GM04504 (cell line): Measurements from ENCODE around the gene LIPN.

Experiments used
- DNase-seq: peaks from one replicate; pipeline ENCODE4 v3.0.0-alpha.2; 2012; ENCODE audit warnings: low read depth

Gene LIPN

GRCh38 chr10:88786032-88786770 lies 26.4 kb downstream of the LIPN start:
- DNase-seq, result no peak

- DNase-seq, result no peak
These were observed 27.6 kb downstream of the LIPN start for GRCh38 chr10:88787463-88787862.

- no peak for DNase-seq
These were observed 29.1 kb downstream of the LIPN start for GRCh38 chr10:88788924-88789323.

GRCh38 chr10:88791924-88792323 lies 32.1 kb downstream of the LIPN start:
- no peak for DNase-seq

- DNase-seq, result no peak
These were observed 32.8 kb downstream of the LIPN start for GRCh38 chr10:88792661-88793060.

GRCh38 chr10:88793712-88794299 lies 34.0 kb downstream of the LIPN start:
- no peak for DNase-seq

- no peak for DNase-seq
These were observed 34.9 kb downstream of the LIPN start for GRCh38 chr10:88794731-88795130.

GRCh38 chr10:88800152-88801125 lies 40.6 kb downstream of the LIPN start:
- DNase-seq, result no peak

GRCh38 chr10:88802523-88803285 lies 42.9 kb downstream of the LIPN start, which contains the start of gene LIPM:
LIPM (plus strand) TSS chr10:88802730; CDS start chr10:88802897, 167 bp downstream.
- DNase-seq, result no peak

GRCh38 chr10:88803641-88804040 lies 43.8 kb downstream of the LIPN start:
- no peak for DNase-seq

GRCh38 chr10:88804083-88804812 lies 44.4 kb downstream of the LIPN start:
- DNase-seq, result no peak

GRCh38 chr10:88805361-88805760 lies 45.5 kb downstream of the LIPN start:
- DNase-seq, result no peak

GRCh38 chr10:88805924-88806323 lies 46.1 kb downstream of the LIPN start:
- no peak for DNase-seq

- DNase-seq, result no peak
These were observed 49.8 kb downstream of the LIPN start for GRCh38 chr10:88809621-88810020.

GRCh38 chr10:88810196-88810961 lies 50.6 kb downstream of the LIPN start:
- DNase-seq, result peak; percentile 46

GRCh38 chr10:88813200-88813599 lies 53.4 kb downstream of the LIPN start:
- no peak for DNase-seq

- no peak for DNase-seq
These were observed 59.5 kb downstream of the LIPN start for GRCh38 chr10:88819290-88819689.

- peak; percentile 79 for DNase-seq
These were observed 61.1 kb downstream of the LIPN start for GRCh38 chr10:88820748-88821401.

GRCh38 chr10:88826388-88826787 lies 66.6 kb downstream of the LIPN start:
- no peak for DNase-seq

GRCh38 chr10:88827671-88828070 lies 67.9 kb downstream of the LIPN start:
- DNase-seq, result no peak
